HL-60/S4 treated with retinoic acid at 250 ng/mL for 4 days and 3 days (cell line): Measurements from ENCODE around the gene KHSRP.

Experiments
- in situ Hi-C: fragments of 300-500 bp; cut with MboI; formaldehyde crosslinking; loops from 2 replicates; pipeline ENCODE4 v1.7.0; 2022; ENCODE audit warnings: low sequenced_read_pairs

Gene KHSRP, protein sequence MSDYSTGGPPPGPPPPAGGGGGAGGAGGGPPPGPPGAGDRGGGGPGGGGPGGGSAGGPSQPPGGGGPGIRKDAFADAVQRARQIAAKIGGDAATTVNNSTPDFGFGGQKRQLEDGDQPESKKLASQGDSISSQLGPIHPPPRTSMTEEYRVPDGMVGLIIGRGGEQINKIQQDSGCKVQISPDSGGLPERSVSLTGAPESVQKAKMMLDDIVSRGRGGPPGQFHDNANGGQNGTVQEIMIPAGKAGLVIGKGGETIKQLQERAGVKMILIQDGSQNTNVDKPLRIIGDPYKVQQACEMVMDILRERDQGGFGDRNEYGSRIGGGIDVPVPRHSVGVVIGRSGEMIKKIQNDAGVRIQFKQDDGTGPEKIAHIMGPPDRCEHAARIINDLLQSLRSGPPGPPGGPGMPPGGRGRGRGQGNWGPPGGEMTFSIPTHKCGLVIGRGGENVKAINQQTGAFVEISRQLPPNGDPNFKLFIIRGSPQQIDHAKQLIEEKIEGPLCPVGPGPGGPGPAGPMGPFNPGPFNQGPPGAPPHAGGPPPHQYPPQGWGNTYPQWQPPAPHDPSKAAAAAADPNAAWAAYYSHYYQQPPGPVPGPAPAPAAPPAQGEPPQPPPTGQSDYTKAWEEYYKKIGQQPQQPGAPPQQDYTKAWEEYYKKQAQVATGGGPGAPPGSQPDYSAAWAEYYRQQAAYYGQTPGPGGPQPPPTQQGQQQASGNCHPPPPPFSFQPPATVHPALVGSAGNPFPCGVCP

DNA sequence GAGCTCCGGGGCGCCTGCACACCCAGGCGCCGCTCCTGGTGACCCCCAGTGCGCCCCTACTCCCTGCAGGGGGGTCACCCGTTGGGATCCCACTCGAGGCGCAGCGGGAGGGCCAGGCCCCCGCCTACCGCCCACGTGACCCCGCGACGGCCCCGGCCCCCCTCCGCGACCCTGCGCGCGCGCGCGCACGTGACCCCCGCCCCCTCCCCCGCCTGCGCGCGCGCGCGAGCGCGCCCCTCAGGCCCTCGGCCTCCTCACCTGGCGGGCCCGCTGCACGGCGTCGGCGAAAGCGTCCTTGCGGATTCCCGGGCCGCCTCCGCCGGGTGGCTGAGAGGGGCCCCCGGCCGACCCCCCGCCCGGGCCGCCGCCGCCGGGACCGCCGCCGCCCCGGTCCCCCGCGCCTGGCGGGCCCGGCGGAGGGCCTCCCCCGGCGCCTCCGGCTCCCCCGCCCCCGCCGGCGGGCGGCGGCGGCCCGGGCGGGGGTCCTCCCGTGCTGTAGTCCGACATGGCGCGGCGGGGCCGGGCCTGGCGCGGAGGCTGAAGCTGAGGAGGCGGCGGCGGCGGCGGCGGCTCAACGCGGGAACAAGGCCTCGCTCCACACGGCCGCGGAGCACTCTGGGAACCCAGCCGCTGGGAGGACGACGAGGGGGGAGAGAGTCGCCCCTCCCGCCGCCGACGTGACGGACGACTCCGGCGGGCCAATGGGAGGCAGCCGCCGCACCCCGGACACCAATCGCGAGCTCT lies at the start of gene KHSRP:
KHSRP (minus strand) TSS at position 617 of the 744 bp plus-strand sequence; CDS start at position 507, 110 bp downstream.
- in situ Hi-C loops: no loop called here

DNA sequence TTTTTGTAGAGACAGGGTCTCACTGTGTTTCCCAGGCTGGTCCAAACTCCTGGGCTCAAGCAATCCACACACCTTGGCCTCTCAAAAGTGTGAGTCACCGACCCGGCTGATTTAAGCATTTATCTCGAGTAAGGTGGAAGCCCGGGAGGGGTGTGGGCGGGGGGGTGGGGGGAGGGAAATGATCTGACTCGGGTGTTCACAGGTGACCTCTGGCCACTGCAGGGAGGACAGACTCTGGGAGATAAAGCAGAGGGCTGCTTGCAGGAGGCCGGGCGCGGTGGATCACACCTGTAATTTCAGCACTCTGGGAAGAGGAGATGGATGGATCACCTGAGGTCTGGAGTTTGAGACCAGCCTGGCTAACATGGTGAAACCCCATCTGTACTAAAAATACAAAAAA lies 49.0 kb upstream of the KHSRP start:
- in situ Hi-C loops: no loop called here

DNA sequence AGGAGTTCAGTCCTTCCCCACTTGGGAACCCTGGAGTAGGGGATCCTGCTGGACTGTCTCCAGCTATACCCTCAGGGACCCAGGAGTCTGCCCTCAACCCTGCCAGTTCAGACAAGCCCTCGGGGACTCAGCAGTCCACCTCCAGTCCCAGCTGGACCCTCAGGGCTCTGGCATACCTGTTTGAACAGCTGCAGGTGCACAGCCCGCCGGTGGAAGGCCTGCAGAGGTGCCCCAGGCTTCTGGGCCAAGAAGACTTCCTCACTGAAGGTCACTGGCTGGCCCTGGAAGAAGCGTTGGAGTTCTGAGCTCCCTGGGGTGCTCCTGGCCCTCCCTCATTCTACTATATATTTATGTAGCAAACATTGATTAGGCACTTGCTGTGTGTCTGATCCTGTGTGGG lies 48.1 kb upstream of the KHSRP start:
- in situ Hi-C loops: no loop called here

DNA sequence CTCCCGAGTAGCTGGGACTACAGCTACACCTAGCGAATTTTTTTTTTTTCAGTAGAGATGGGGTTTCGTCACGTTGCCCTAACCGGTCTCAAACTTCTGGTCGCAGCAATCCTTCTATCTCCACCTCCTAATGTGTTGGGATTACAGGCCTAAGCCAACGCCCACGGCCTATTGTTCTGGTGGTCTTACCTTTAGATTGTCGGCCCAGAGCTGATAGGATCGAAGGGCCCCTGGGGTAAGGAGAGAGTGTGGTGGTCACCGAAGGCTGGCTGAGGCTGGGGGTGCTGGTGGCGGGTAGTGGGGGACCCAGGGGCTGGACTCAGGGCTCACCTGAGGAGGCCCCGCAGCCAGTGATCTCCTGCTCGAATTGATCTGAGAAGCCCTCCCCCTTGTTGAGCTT lies 46.5 kb upstream of the KHSRP start:
- in situ Hi-C loops: no loop called here

DNA sequence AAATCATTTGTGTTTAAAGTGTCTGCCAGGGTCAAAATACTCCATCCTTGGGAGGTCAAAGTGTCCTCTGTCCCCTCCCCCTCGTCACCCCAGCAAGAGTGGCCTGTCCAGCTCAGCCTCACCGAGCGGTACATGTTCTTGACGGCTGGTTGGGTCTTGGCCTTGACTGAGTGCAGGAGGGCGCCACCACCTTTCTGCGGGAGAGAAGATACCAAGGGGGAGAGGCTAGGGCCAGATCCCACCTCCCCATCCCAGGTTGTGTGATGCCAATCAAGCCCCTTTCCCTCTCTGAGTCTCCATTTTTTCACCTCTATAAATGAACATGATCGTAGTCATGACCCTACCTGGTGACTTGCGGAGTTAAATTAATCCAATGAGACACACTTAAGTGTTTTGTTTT lies 45.6 kb upstream of the KHSRP start:
- in situ Hi-C loops: no loop called here

DNA sequence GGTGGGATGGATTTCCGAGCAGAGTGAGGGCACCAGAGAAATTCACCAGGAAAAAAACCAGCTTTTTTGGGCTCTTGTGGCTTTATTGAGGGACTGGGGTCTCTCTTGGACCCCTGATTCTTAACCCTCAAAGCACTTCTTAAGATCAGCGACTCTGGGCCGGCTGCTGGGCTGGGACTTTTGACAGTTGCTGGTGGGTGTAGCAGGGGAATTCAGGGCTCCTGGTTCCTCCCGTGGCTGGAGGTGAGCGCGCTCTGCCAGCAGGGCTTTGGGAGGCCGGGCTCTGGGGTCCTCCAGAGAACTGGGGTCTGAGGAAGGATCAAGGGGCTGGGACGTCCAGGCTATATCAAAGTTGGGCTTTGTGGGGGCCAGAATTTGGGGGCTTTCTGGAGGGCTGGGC lies 42.8 kb upstream of the KHSRP start:
- in situ Hi-C loops: no loop called here

DNA sequence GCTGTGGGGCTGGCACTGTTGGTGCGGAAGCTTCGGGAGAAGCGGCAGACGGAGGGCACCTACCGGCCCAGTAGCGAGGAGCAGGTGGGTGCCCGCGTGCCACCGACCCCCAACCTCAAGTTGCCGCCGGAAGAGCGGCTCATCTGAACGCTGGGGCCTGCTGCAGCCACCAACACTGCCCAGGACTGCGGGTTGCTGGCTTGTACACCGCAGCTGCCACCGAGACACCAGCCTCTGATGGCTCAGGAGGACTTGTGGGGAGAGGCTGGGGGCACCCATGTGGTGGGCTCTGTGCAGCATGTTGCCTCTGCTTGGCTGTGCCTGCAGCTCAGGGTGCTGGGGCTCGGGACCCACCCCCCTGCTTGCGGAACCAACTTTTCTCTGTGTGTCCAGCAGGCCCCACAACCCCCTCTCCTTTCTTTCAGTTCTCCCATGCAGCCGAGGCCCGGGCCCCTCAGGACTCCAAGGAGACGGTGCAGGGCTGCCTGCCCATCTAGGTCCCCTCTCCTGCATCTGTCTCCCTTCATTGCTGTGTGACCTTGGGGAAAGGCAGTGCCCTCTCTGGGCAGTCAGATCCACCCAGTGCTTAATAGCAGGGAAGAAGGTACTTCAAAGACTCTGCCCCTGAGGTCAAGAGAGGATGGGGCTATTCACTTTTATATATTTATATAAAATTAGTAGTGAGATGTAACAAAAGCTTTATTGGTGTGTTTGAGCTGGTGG lies 42.1 kb upstream of the KHSRP start:
- in situ Hi-C loops: no loop called here

DNA sequence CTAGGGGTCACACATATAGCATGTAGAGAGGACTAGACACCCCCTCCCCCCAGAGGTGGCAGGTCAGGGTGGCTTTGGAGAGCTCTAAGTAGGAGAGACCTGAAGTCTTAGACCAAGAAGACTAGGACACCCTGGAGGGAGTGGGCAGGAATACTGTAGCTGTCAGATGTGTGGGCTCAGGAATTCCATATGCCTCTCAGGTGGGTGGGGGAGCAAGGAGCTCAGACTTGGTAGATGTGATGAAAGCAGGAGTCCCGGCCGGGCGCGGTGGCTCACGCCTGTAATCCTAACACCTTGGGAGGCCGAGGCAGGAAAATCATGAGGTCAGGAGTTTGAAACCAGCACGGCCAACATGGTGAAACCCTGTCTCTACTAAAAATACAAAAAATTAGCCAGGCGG lies 41.1 kb upstream of the KHSRP start:
- in situ Hi-C loops: no loop called here

DNA sequence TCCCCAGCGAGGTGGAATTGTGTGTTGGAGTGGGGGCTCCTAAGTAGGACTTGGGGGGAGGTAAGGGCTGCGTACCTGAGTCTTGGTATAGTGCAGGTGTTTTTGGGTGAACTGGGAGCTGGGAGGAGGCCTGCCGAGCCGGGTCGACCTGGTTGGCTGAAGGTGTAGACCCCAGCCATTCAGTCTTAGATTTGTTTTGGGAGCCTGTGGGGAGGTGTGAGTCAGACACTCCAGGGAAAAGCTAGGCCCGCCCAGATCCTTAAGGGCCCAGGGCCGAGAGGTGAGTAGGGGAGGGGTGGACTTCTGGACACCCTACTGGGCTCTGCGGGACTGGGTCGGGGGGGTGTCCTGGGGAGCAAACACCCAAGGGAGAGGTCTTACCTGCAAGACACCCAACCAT lies 40.4 kb upstream of the KHSRP start:
- in situ Hi-C loops: no loop called here

DNA sequence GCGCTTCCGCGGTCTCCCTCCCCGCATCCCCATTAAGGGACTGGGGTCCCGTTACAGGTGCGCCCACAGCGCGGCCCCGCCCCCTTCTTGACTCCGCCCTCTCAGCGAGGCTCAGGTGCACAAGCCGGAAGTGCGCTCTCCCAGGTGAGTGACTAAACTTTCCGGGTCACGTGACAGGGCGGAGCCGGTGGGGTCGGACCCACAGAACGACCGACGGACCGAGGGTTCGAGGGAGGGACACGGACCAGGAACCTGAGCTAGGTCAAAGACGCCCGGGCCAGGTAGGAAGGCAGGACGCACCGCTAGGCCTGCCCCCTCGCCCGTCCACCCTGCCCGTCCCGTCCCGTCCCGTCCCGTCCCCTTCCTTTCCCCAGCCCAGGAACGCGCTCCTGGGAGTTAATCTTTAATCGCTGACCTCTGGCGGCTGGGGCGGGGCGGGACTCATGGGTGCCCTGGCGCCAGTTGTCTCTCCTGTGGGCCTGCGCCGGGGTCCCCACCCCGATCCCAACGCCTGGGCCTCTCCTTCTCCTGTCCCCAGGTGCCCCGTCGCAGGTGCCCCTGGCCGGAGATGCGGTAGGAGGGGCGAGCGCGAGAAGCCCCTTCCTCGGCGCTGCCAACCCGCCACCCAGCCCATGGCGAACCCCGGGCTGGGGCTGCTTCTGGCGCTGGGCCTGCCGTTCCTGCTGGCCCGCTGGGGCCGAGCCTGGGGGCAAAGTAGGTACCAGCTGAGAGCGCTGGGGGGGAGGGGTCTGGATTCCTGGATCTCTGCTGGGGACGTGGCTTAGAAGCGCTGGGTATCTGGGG lies 39.7 kb upstream of the KHSRP start, which contains the start of gene CRB3:
CRB3 (plus strand) TSS at position 202 of the 804 bp plus-strand sequence; CDS start at position 633, 431 bp downstream.
- in situ Hi-C loops: no loop called here

DNA sequence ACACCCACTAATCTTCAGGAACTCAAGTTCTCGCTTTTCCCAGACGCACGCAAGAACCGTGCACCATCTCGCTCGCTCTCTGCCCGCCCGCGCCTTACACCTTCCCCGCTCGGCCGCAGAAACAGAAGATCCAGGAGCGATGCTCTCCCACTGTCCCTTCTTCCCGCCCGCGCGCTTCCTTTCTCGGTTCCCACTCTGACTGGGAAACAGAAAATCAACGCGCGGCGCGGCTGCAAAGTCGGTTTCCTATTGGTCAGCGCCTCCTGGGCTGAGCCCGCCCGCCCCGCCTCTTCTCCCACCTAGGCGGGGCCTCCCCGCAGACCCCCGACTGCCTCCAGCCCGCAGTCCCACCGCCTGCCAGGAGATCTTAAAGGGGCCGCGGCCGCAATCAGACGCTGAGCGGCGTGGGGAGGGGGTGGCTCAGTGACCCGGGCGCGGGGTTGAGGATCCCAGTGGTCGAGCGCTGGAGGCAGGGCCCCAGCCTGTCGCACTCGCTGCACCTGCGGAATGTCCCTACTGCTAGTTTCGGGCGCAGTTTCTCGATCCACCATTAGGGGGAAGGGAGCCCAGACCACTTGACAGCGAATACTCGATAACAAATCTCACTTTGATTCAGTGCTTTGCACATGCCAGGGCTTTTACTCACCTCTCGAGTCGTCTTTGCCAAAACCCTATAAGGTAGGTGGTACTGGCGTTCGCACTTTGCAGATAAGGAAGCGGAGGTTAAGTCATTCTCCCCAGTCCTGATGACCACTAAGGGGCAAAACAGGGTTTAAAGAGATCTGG lies 35.7 kb upstream of the KHSRP start:
- in situ Hi-C loops: no loop called here

DNA sequence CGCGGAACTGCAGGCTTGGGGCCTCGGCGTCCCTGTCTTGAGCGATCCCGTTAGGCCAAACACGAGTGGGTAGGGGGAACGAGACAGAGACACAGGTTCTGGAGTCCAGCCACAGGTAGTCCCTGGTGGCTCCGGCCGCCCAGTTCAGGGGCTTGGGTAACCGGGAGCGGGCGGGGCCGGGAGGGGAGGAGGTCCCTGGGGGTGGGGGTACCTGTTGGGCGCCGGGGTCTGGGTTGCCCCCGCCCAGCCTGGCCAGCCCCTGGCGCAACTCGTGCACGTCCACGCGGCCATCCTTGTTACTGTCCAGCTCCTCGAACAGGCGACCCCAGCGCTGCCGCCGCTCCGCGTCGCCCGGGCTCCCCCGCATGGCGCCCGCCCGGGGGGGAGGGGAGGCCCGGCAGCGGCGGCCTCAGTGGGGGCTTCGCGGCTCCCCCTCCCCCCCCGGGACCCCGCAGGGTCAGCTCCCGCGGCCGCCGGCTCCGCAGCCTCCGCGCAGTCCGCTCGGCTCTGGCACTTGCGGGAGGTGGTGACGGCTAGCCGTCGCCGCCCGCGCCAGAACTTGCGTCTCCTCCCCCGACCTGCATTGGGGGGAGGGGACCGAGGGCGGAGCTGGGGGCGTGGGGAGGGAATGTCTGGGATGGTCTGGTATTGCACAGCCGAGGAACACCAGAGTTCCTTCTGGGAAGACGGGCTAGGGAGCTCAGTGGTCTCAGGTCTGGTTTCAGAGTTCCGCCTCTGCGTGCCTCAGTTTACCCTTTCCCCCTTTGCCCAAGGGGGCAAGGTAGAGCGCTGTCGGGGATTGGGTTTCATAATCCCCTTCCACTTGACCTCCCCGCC lies 34.9 kb upstream of the KHSRP start, which contains the start of gene SLC25A23:
SLC25A23 (minus strand) TSS at position 531 of the 837 bp plus-strand sequence; CDS start at position 367, 164 bp downstream.
- in situ Hi-C loops: no loop called here

DNA sequence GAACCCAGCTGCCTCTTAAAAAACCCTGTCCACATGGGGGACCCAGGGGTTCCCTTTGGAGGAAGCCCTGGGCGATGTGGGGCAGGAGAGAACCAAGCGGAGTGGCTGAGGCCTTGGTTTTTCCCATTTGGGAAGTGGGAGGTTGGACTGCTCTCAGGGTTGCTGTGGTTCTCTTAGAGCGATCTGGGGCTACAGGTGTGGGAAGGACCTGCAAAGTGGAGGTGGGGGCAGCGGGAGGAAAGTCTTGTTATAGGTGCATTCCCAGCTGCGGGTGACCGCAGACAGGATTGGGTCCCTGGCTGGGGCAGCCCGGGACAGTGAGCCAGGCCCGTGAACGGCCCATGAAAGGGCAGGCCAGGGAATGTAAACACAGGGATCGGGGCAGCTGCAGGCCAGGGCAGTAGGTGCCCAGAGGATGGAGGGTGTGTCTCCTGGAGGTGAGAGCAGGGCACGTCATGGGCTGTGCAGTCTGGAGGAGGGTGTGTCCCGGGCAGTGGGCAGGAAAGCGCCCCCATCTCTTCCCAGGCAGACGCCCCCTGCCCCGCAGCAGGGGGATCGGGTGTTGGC lies 34.2 kb upstream of the KHSRP start:
- in situ Hi-C loops: no loop called here

DNA sequence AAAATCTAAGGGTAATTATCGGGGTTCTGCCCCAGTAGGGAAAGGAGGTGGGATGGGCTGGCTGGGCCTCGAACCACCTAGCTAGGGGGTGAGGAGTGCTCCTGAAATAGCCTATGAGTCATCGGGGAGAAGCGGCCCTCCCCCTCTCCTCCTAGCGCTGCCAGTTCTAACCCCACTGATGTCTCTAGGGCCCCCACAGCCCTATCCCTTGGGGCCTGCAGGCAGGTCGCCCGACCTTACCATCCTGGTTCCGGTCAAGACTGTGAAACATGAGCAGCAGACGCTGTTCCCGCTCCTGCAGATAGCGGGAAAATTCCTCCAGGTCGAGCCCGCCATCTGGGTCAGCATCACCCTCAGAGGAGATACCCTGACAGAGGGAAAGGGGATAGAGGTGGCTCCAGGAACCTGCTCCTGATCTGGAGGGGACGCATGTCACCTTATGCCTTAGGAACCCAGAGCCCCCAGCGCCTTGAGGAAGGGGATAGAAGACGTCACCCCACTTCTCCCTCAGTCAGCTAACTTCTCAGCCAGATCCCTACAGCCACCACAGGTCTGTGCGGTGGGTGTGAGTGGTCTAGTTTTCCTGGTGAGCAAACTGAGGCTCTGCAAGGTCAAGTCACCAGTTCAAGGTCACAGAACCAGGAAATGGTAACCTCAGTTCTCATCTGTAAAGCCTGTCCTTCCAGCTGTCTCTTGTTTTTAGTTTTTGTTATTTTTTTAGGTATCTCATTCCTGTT lies 33.5 kb upstream of the KHSRP start:
- in situ Hi-C loops: no loop called here

DNA sequence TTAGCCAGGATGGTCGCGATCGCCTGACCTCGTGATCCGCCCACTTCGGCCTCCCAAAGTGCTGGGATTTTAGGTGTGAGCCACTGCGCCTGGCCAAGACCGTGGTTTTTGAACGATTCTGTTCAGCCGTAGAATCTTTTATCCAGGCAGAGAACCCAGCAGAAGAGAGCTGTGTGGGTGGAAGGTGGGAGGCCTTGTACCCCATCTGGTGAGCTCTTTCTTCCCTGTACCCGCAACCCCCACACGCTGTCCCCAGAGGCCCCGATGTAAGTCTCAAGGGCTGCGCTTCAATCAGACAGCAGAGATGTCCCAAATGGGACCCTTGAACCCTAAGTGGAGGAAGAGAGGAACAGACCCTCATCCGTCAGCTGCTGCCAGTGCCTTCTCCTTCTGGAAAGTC lies 31.3 kb upstream of the KHSRP start:
- in situ Hi-C loops: no loop called here

DNA sequence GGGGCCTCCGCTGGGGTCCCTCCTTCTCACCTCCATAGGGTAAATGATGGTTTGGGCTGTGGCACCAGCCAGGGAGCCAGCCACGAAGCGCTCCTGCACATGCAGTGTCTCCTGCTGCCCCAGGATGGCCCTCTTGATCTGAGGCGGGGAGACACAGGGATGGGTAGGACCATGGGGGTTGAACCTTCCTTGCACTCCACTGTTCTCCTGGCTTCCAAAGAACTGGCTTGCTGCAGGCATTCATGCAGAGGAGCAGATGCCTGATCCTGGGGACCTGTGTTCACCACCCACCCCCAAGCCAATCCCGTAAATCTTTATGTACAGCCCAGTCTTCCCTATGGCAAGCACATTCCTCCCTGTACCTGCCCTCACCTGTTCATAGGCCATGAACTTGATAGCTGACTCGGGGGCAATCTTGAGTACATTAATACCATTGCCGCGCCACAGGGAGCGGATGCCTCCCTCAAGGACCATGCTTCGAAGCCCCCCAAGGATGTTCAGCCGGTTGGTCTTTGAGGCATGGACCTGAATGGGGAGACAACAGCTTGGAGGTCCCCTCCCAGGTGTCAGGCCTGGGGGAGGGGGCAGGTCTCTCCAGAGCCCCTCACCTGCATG lies 29.4 kb upstream of the KHSRP start:
- in situ Hi-C loops: no loop called here

DNA sequence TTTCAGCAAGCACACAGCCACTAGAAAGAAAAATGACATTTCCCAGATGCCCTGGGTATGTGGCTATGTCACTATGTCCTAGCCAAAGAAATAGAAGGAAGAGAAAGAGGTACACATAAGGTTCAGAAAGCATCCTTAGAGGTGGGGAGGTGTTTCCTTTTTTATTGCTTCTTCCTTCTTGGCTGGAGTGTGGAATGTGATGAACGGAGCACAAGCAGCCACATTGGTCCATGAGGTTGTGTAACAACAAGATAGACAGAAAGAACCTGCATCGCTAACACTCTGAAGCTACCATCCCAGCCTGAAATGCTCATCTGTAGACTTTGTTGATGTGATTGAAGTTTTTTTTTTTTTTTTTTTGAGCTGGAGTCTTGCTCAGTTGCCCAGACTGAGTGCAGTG lies 28.3 kb upstream of the KHSRP start:
- in situ Hi-C loops: no loop called here
